H1 (cell line): Measurements from ENCODE around the gene LMAN2. TPM values are rescaled to one million over a fixed set of nuclear protein-coding genes. Genes with fewer than 3 reads are reported as not detected.

Source experiments
- BACH1 ChIP-seq: IDR thresholded peaks from 2 replicates; pipeline ENCODE4 v1.6.1; 2012; ENCODE audit warnings: low read length, improper control_type of control experiment
- CHD7 ChIP-seq: fragments of 300-600 bp; sonication (generic); IDR thresholded peaks from 2 replicates; pipeline ENCODE4 v1.7.1; 2012; ENCODE audit warnings: low read length, moderate library complexity, mild to moderate bottlenecking, inconsistent platforms; ENCODE audit not compliant: insufficient replicate concordance
- NRF1 ChIP-seq: IDR thresholded peaks from 2 replicates; pipeline ENCODE4 v1.6.1; 2011; ENCODE audit warnings: mild to moderate bottlenecking, low read depth, low read length, improper control_type of control experiment
- ZNF274 ChIP-seq: IDR thresholded peaks from 2 replicates; pipeline ENCODE4 v1.7.0; 2012; ENCODE audit warnings: low read length, borderline replicate concordance; ENCODE audit errors: extremely low read depth
- polyA plus RNA-seq, 7 experiments: library from polyadenylated mRNA; depleted of rRNA in 3 of 7; stranded (reverse) in 5 of 7; unstranded in 2 of 7; fragments of >200 nt in 5 of 7; fragments of 200-250 nt in 2 of 7; gene quantifications; 1 replicate in 5 of 7; 2 replicates in 1 of 7; 4 replicates in 1 of 7; pipeline versions ENCODE4 v1.2.1 to v1.2.3, GENCODE V29; 2011 to 2013; ENCODE audit warnings: missing spikeins in 2 of 7, mixed read lengths in 2 of 7
- total RNA-seq: library from RNA; stranded (reverse); fragmentation: NEBNext Ultra II Directional; extraction: Animal tissue kit (Norgen Biotek cat#: 25700); gene quantifications from 2 replicates; pipeline ENCODE4 v1.2.1, GENCODE V29; 2021

The LMAN2 gene
- total and polyA plus RNA-seq, 2 of the 8 experiments (the other 6 are each of a cell fraction or from before 2014, with no cell fraction given), result 116 to 225 TPM

- TF ChIP-seq CHD7 (no peak), NRF1 (no peak), ZNF274 (no peak), BACH1 (no peak)
These were observed 41.1 kb downstream of the LMAN2 start (continued) for GRCh38 chr5:177310332-177310731.
